CMK (cell line): ENCODE results near the gene RCN1.

Experiments used
- DNase-seq: peaks from one replicate; pipeline ENCODE4 v3.0.0-alpha.2; 2010; ENCODE audit warnings: low read depth

RCN1 gene

GRCh38 chr11:32153747-32154146, 62.9 kb downstream of the RCN1 start:
- DNase-seq, result no peak

GRCh38 chr11:32154275-32154674, 63.4 kb downstream of the RCN1 start:
- no peak for DNase-seq
